ENCODE data around the gene MZT1. TPM values are rescaled to one million over a fixed set of nuclear protein-coding genes. Genes with fewer than 3 reads are reported as not detected.

MZT1 gene
- total RNA-seq, 1 donor from 2014 or later, result 8.3 TPM

DNA sequence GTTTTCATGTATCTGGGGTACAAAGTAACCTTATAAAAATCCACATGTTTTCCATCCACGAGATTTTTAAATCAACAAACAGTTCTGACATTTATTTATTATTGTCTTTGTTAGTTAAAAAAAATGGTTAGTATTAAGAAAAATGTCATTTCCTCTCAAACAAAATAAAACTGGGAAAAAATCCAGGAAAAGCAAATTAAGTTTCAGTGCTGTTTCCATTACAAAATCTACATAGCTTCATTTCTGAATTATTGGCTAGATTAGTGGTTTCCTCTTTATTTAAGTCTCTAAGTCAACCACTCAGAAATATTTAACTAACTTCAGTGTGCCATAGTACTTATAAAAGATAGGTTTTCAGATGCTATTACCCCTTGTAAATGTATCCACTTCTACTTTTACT lies 49.1 kb downstream of the MZT1 start:
- Histone ChIP-seq H3K4me1 (no peaks in the 10 kb centered on the region), H3K9me3 (no peaks in the 10 kb centered on the region), H3K27ac (no peak overlapping the region), H3K4me3 (no peak overlapping the region), H3K27me3 (no peaks in the 10 kb centered on the region), H3K36me3 (no peaks in the 10 kb centered on the region)
- TF ChIP-seq CTCF (IDR thresholded peaks at IDR 0.05), result no peak
- ATAC-seq, result no peak
- intact Hi-C loops (cut with DNase I), result no loop called here
- no peak for DNase-seq

GRCh38 chr13:72677431-72677830 lies 50.0 kb downstream of the MZT1 start:
- no peak for ATAC-seq
- no peak overlapping the region for H3K27ac ChIP-seq
- no peaks in the 10 kb centered on the region for H3K4me1 ChIP-seq
- H3K4me3 ChIP-seq, result no peak overlapping the region
- DNase-seq, result no peak
- TF ChIP-seq CTCF (IDR thresholded peaks at IDR 0.05), result no peak
- intact Hi-C loops (cut with DNase I), result no loop called here
- H3K27me3 ChIP-seq, result no peaks in the 10 kb centered on the region
- H3K9me3 ChIP-seq, result no peaks in the 10 kb centered on the region
- no peaks in the 10 kb centered on the region for H3K36me3 ChIP-seq

DNA sequence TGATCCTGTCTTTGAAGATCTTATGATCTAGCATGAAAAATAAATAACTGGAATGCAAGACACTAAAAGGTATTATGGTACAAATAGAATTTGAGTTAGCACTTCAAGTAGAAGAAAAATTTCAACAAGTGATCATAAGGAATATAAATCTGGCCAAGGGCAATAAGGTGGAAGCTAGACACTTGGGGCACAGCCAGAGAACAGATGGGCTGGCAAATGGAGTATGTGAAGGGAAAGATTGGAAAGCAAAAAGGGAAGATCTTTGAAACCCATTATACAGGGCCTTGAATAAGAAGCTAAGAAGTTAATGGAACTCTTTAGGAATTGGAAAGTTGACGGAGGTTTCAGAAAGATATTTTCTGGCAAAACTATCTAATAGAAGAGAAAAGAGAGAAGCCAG lies 61.0 kb downstream of the MZT1 start:
- intact Hi-C loops (cut with DNase I), result no loop called here
- Histone ChIP-seq H3K36me3 (no peaks in the 10 kb centered on the region), H3K4me1 (no peaks in the 10 kb centered on the region), H3K9me3 (no peaks in the 10 kb centered on the region), H3K4me3 (no peak overlapping the region), H3K27ac (no peak overlapping the region), H3K27me3 (no peaks in the 10 kb centered on the region)
- ATAC-seq (no peak), DNase-seq (no peak)
- no peak for TF ChIP-seq CTCF (IDR thresholded peaks at IDR 0.05)

DNA sequence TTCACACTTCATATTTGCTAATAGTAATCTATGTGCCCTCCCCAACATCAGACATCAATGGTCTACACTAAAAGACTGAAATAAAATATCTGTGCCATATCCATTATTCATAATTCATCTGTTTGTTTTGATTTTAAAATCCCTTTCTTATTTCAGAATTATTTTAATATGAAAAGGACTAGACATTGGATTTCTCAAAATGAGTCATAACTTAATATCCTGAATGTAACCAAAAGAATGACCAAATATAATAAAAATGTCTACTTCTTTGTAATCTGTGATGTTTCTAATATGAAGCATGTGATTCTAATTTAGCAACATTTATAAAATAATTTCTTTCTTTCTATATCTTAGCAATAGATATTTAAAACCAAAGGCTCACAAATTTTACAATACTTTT lies 64.9 kb downstream of the MZT1 start:
- no peaks in the 10 kb centered on the region for H3K4me1 ChIP-seq
- H3K4me3 ChIP-seq, result no peak overlapping the region
- no peaks in the 10 kb centered on the region for H3K36me3 ChIP-seq
- DNase-seq (no peak), ATAC-seq (no peak)
- TF ChIP-seq CTCF (IDR thresholded peaks at IDR 0.05), result no peak
- intact Hi-C loops (cut with DNase I), result no loop called here
- no peak overlapping the region for H3K27ac ChIP-seq
- no peaks in the 10 kb centered on the region for H3K27me3 ChIP-seq
- H3K9me3 ChIP-seq, result no peaks in the 10 kb centered on the region

Other genes with a start within 250 kb of the MZT1 start
- gene BORA, start 294 bp upstream of the MZT1 start, total RNA-seq, result 3.0 TPM
- gene DIS3, start 54.3 kb upstream of the MZT1 start, total RNA-seq, result 30.2 TPM
- gene PIBF1, start 54.5 kb upstream of the MZT1 start, total RNA-seq, result 28.3 TPM